Adrenal gland (tissue), 19 donors: ENCODE data around the gene CPT1B. TPM values are rescaled to one million over a fixed set of nuclear protein-coding genes. Genes with fewer than 3 reads are reported as not detected.

ENCODE experiments used
- DNase-seq, 7 donors: peaks; one replicate each; pipeline ENCODE4 v3.0.0-alpha.2; 2019 to 2020
- H3K27ac ChIP-seq, 5 donors: fragments of 200-600 bp; sonication (generic) in 4 of 5; 1 replicate in 3 of 5; 2 replicates in 2 of 5; pipeline versions ENCODE4 v1.5.1 to v1.8.0; 2016 to 2020; ENCODE audit warnings: mild to moderate bottlenecking in 1 of 5
- H3K27me3 ChIP-seq: fragments of 200-600 bp; 2 replicates; pipeline ENCODE4 v1.8.0; 2021
- H3K36me3 ChIP-seq, 2 donors: fragments of 200-600 bp; replicated peaks in 1 of 2; 1 replicate in 1 of 2; 2 replicates in 1 of 2; pipeline versions ENCODE4 v1.5.1 to v1.8.0; 2018 to 2022
- H3K4me1 ChIP-seq, 2 donors: fragments of 200-600 bp; replicated peaks in 1 of 2; 1 replicate in 1 of 2; 2 replicates in 1 of 2; pipeline versions ENCODE4 v1.5.1 to v1.8.0; 2018 to 2021
- H3K4me3 ChIP-seq, 4 donors: fragments of 200-600 bp; sonication (generic) in 3 of 4; one replicate each; pipeline ENCODE4 v1.5.1; 2016 to 2018
- H3K9me3 ChIP-seq, 3 donors: fragments of 200-600 bp; sonication (generic) in 1 of 3; replicated peaks in 1 of 3; 1 replicate in 2 of 3; 2 replicates in 1 of 3; pipeline versions ENCODE4 v1.5.1 to v1.8.0; 2016 to 2021
- POLR2A ChIP-seq, 2 donors: fragments of 450-650 bp; IDR thresholded peaks; one replicate each; pipeline ENCODE4 v1.6.1; 2017; ENCODE audit warnings: antibody characterized with exemption in 2 of 2, mild to moderate bottlenecking in 2 of 2, moderate library complexity in 1 of 2
- WGBS, 4 donors: extraction: QIAGEN DNeasy Blood & Tissue Kit in 2 of 4; methylation state at CpG; one replicate each; pipeline versions ENCODE4 v1.1.5 to v1.1.7; 2013 to 2017; 5-methylcytosine and 5-hydroxymethylcytosine counted together
- intact Hi-C, 2 donors: fragments of 100-400 bp; cut with DNase I; formaldehyde crosslinking; loops; one replicate each; pipeline versions ENCODE4 v1.14.1 to v1.15.0; 2022 to 2023
- long read RNA-seq, 10 donors: library from polyadenylated mRNA in 3 of 10; unstranded in 2 of 10; stranded (forward) in 1 of 10; transcript quantifications; one replicate each; pipeline ENCODE4 v2.0.0 and lab custom pipeline, GENCODE V29; 2021 to 2026
- polyA plus RNA-seq, 3 donors: library from polyadenylated mRNA; stranded (reverse); fragments of 200-250 nt in 2 of 3; fragments of 350-450 nt in 1 of 3; fragmentation: Illumina TruSeq in 1 of 3; extraction: RNeasy Lipid Tissue Mini Kit (QIAGEN cat#74804) in 1 of 3; gene quantifications; one replicate each; pipeline ENCODE4 v1.2.3, GENCODE V29; 2013 to 2014
- total RNA-seq, 9 donors: library from RNA; depleted of rRNA in 4 of 9; stranded (reverse); fragments of >200 nt in 4 of 9; fragments of 120-200 nt in 1 of 9; fragmentation: NEBNext Ultra II Directional in 1 of 9; extraction: Animal tissue kit (Norgen Biotek cat#: 25700) in 1 of 9; gene quantifications; one replicate each; pipeline versions ENCODE4 v1.1.0 to v1.2.4, GENCODE V29; 2013 to 2023
- TF ChIP-seq, protein P1 (sequence below), 6 experiments: fragments of 450-650 bp in 4 of 6; fragments of 200-600 bp in 2 of 6; sonication (generic) in 1 of 6; IDR thresholded peaks; 1 replicate in 5 of 6; 2 replicates in 1 of 6; pipeline versions ENCODE4 v1.5.1 to v1.8.0; 2016 to 2021; ENCODE audit warnings: antibody characterized with exemption in 6 of 6, mild to moderate bottlenecking in 2 of 6, moderate library complexity in 1 of 6
- donor health status: healthy with polysubstance abuse.
- donor health status: Bipolar disorder and iron deficiency.
- donor health status: DM: yes; HTN: yes; CAD: no.
- donor health status: DM: no; HTN: no; CAD: no.
- donor health status: DM: no; HTN: no; CAD: no.
- donor health status: DM: yes; HTN: yes; CAD: no.

The CPT1B gene
- 10 to 100 TPM in 7 of 9 donors, 1 to 10 TPM in 2; 6.2 to 22.9 (median 15.2) TPM for total RNA-seq
- polyA plus RNA-seq: 10 to 100 TPM in 2 of 3 donors, 1 to 10 TPM in 1; 7.7 to 76.1 (median 28.7) TPM
- long read RNA-seq, donor 1, partial matches to known transcripts: 0 of 1 reads
- long read RNA-seq, donor 1, other reads (novel, unspliced or antisense): 0 of 1 reads
- long read RNA-seq, donor 2: 0 reads
- long read RNA-seq, donor 3, partial matches to known transcripts: 0 of 1 reads
- long read RNA-seq, donor 3, other reads (novel, unspliced or antisense): 0 of 1 reads
- long read RNA-seq, donor 4: 0 reads
- long read RNA-seq, donor 5, transcript CPT1B-201 (20 exons, 2,592 nt): minor isoform, 8 of 21 reads
- long read RNA-seq, donor 5, transcript CPT1B-203 (19 exons, 2,662 nt): major isoform, 9 of 21 reads
- long read RNA-seq, donor 5, partial matches to known transcripts: 0 of 21 reads
- long read RNA-seq, donor 5, other reads (novel, unspliced or antisense): 4 of 21 reads
- long read RNA-seq, donor 6, partial matches to known transcripts: 0 of 2 reads
- long read RNA-seq, donor 6, other reads (novel, unspliced or antisense): 1 of 2 reads
- long read RNA-seq, donor 7: 0 reads
- long read RNA-seq, donor 8, partial matches to known transcripts: 0 of 1 reads
- long read RNA-seq, donor 8, other reads (novel, unspliced or antisense): 0 of 1 reads
- long read RNA-seq, donor 9, partial matches to known transcripts: 0 of 1 reads
- long read RNA-seq, donor 9, other reads (novel, unspliced or antisense): 0 of 1 reads
- long read RNA-seq, donor 10: 0 reads

DNA sequence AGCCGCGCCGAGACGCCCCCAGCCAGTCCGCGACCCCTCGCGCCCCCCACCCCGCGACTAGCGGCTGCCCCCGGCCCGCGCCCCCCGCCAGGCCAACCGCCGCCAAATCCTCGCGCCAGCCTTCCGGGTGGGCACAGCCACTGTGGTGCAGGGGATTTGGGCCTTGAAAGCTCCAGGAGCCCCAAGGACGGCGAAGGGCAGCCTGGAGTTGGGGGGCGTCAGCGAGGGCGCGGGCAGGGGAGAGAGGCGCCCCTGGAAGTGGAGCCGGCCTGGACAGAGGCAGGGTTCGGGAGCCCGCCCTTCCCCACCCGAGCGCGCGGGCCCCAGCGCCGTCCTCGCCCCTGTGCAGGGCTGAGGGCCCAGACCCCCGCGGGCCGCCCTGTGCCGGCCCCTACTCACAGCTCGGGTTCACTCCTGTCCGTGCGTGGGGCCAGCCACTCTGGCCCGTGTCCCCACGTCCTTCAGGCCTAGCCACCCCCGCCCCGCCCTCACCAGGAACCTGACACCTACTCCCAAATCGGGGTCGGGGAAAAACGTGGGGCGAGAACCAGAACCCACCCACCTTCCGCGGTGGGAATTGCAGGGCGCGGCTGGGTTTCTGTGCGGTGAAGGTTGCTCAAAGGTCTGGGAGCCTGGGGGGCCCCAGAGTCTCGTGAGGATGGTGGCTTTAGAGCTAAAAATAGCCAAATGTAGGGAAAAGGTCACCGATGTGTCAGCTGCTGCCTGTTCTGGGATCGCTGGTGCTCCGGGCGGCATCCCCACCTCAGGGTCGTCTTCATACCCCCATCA is at the start of gene CPT1B:
TSS of gene CPT1B (minus strand) at position 441 of the 789 bp plus-strand sequence. CDS start 512 bp downstream, outside the sequence.
- no peaks in the 10 kb centered on the region for H3K9me3 ChIP-seq
- 7 to 23% (median 18%) methylated on average over 6 to 63 of the region's 63 CpGs for WGBS, 4 donors
- intact Hi-C loops: no loop called here
- no peaks in the 10 kb centered on the region for H3K27me3 ChIP-seq
- DNase-seq: peak in 4 of 7 donors; percentile 19 to 53 (median 46)
- H3K27ac ChIP-seq: peak within 1 kb of the TSS in 3 of 5 donors; percentile 8 to 65 (median 59)
- peak in 1 of 2 donors; percentile 13 for TF ChIP-seq POLR2A (IDR thresholded peaks at IDR 0.05)
- TF ChIP-seq, protein P1, sequence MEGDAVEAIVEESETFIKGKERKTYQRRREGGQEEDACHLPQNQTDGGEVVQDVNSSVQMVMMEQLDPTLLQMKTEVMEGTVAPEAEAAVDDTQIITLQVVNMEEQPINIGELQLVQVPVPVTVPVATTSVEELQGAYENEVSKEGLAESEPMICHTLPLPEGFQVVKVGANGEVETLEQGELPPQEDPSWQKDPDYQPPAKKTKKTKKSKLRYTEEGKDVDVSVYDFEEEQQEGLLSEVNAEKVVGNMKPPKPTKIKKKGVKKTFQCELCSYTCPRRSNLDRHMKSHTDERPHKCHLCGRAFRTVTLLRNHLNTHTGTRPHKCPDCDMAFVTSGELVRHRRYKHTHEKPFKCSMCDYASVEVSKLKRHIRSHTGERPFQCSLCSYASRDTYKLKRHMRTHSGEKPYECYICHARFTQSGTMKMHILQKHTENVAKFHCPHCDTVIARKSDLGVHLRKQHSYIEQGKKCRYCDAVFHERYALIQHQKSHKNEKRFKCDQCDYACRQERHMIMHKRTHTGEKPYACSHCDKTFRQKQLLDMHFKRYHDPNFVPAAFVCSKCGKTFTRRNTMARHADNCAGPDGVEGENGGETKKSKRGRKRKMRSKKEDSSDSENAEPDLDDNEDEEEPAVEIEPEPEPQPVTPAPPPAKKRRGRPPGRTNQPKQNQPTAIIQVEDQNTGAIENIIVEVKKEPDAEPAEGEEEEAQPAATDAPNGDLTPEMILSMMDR (IDR thresholded peaks at IDR 0.05): peak in 1 of 6 experiments; percentile 8
- no peaks in the 10 kb centered on the region for H3K36me3 ChIP-seq
- H3K4me1 ChIP-seq: peaks cover 20 to 27% of the 10 kb centered on the region in 2 donors
- peak within 1 kb of the TSS in 1 of 4 donors; percentile 53 for H3K4me3 ChIP-seq

DNA sequence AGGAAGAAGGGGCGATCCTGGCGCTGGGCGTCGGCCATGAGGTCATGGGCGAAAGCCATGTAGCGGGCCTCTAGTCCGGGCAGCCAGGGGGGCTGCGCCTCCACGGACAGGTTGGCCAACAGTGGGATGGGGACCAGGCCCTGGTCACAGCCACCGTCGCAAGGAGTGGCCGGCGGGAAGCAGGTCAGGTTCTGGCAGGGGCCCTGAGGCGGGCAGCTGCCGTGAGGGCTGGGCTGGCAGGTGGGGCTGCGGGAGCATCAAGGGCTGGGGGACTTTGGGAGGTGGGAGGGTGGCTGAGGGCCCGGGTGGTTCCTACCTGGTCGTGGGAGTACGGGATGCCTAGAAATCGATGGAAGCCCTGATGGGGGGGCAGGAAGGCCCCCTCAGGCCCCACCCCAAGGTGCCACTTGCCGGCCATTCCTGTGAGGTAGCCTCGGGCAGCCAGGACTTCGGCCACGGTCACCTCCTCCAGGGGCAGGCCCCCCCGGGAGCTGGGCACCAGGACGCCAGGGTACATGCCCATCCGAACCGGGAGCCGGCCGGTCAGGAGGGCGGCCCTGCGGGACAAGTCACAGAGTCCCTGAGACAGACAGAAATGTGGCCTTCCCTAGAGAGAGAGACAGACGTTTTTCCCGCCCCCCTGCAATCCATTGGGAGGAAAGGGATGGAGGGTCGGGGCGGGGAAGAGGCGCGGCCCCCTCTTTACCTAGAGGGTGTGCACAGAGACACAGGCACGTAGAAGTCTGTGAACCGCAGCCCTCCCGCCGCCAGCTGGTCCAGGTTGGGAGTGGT is 48.8 kb upstream of the CPT1B start:
- Histone ChIP-seq H3K27me3 (no peaks in the 10 kb centered on the region), H3K4me3 (peak overlapping the region; percentile 37 to 96 (median 58)), H3K36me3 (no peaks in the 10 kb centered on the region), H3K27ac (peak overlapping the region in 2 of 5 donors; percentile 24 to 80), H3K9me3 (no peaks in the 10 kb centered on the region), H3K4me1 (peaks cover 12 to 14% of the 10 kb centered on the region in 2 donors)
- WGBS, 4 donors: 80 to 88% (median 84%) methylated on average over 23 to 42 of the region's 42 CpGs
- TF ChIP-seq, protein P1 (IDR thresholded peaks at IDR 0.05): no peak
- no peak for TF ChIP-seq POLR2A (IDR thresholded peaks at IDR 0.05)
- intact Hi-C loops: no loop called here
- DNase-seq: no peak

DNA sequence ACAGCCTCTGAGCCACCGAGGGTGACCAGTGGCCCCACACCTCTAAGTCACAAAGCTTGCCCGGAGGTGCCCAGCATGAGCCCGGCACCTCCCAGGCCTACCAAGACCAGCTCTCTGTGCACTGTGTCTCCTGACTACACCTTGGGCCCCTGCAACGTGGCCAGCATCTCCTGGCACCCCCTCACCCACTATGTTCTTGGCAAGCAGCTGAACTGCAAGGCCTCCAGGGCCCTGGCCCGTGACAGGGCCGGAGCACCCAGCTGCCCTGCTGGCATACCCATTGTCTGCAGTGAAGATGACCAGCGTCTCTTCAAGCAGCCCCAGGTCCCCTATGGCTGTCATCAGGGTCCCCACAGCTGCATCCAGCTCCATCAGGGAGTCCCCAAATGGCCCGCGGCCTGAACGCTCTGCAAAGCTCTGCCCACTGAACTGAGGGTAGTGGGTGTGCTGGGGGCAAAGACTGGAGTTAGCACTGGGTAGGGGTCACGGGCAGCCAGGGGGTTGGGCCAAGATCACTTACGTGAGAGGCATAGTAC is 48.2 kb upstream of the CPT1B start:
- DNase-seq: peak in 1 of 7 donors; percentile 20
- Histone ChIP-seq H3K27me3 (no peaks in the 10 kb centered on the region), H3K9me3 (no peaks in the 10 kb centered on the region), H3K27ac (no peak overlapping the region), H3K4me1 (peaks cover 14 to 19% of the 10 kb centered on the region in 2 donors), H3K4me3 (no peak overlapping the region), H3K36me3 (no peaks in the 10 kb centered on the region)
- TF ChIP-seq, protein P1 (IDR thresholded peaks at IDR 0.05): no peak
- TF ChIP-seq POLR2A (IDR thresholded peaks at IDR 0.05): no peak
- intact Hi-C loops: no loop called here
- 89 to 98% (median 91%) methylated on average over 6 to 12 of the region's 12 CpGs for WGBS, 4 donors
